GM21576 (cell line): ENCODE data around the gene DNAJB6.
"Not testable (repeated sequence)": the region's sequence is repeated elsewhere in the genome, so short reads cannot be mapped to it uniquely, and the experiment has no call there.

Experiments used
- ATAC-seq: cut with Tn5 transposase; IDR thresholded peaks from one replicate; pipeline ENCODE4 v1.9.1; 2021; ENCODE audit warnings: mild to moderate bottlenecking, moderate library complexity; ENCODE audit not compliant: unreplicated experiment

Gene DNAJB6

GRCh38 chr7:157320608-157320980 is 16.2 kb upstream of the DNAJB6 start:
- ATAC-seq = no peak

- ATAC-seq = no peak
Measured at GRCh38 chr7:157323401-157323800, 13.4 kb upstream of the DNAJB6 start.

- no peak for ATAC-seq
Measured at GRCh38 chr7:157329447-157329846, 7.4 kb upstream of the DNAJB6 start.

- not testable (repeated sequence) for ATAC-seq
Measured at GRCh38 chr7:157330567-157330966, 6.2 kb upstream of the DNAJB6 start.

GRCh38 chr7:157331049-157331448 is 5.8 kb upstream of the DNAJB6 start:
- ATAC-seq = not testable (repeated sequence)

GRCh38 chr7:157335236-157335635 is 1.6 kb upstream of the DNAJB6 start:
- no peak for ATAC-seq

- ATAC-seq = no peak
Measured at GRCh38 chr7:157335991-157336382, 817 bp upstream of the DNAJB6 start.

- ATAC-seq = peak; percentile 42
Measured at GRCh38 chr7:157337316-157338149, 729 bp downstream of the DNAJB6 start.

GRCh38 chr7:157339777-157340677 is 3.2 kb downstream of the DNAJB6 start:
- ATAC-seq = no peak

- ATAC-seq = no peak
Measured at GRCh38 chr7:157347217-157347904, 10.6 kb downstream of the DNAJB6 start.

- ATAC-seq = no peak
Measured at GRCh38 chr7:157348548-157348947, 11.7 kb downstream of the DNAJB6 start.

- no peak for ATAC-seq
Measured at GRCh38 chr7:157352516-157352915, 15.7 kb downstream of the DNAJB6 start.

- ATAC-seq = no peak
Measured at GRCh38 chr7:157355784-157356511, 19.1 kb downstream of the DNAJB6 start.

GRCh38 chr7:157357129-157358040 is 20.6 kb downstream of the DNAJB6 start:
- peak; percentile 81 for ATAC-seq

GRCh38 chr7:157358041-157358752 is 21.4 kb downstream of the DNAJB6 start:
- ATAC-seq = no peak

GRCh38 chr7:157358753-157359096 is 21.9 kb downstream of the DNAJB6 start:
- no peak for ATAC-seq

GRCh38 chr7:157359581-157359980 is 22.8 kb downstream of the DNAJB6 start:
- no peak for ATAC-seq

GRCh38 chr7:157360483-157361025 is 23.8 kb downstream of the DNAJB6 start:
- ATAC-seq = no peak

GRCh38 chr7:157361537-157361936 is 24.7 kb downstream of the DNAJB6 start:
- no peak for ATAC-seq
